MV-4-11 (cell line): ENCODE measurements around the gene CTNNA3.
A peak's percentile ranks its signal among the peaks of the same experiment; 100 is the strongest.

Source experiments
- DNase-seq: peaks from one replicate; lab custom pipeline; 2025; lab: John Stamatoyannopoulos, UW

Gene CTNNA3

DNA sequence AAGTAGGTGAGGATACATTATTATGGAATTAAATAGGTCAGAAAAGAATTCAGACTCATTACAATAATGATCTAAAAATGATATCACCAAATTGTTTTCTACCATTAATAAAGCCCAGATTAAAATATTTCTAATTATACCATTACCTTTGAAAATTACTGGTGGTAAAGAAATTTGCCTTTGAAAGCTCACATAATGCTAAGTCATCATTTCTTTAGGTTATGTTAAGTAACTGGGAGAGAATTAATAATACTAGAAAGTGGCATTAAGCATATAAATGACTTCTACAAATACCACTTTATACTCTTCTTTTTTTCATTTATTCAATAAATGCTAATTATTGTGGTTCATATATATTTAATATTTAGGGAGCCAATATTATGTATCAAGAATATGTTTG lies 1411.4 kb downstream of the CTNNA3 start:
- no peak for DNase-seq

DNA sequence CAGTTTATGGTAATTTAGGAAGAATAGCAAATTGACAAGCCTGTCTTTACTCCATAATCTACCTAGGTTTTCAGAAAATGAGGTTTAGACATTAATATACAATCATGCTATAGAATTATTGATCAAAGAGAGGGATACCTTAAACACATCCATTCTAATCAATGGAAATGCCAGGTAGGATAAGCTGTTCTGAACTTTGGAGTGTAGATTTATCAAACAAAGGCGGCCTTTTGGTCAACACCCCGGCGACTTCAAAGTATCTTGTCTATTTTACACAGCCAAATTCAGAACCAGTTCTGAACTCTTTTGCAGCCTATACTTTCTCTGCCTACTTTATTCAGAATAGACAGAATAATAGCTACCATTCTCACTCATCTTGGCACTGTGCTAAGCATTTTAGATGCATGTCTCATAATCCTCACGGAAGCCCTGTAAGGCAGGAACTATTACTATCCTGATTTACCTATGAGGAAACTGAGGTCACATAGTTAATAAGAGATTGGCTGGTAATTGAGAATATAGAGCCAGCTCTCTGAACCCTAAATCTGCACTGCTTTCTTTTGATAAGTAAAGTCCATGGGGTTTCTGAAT lies 1412.0 kb downstream of the CTNNA3 start:
- no peak for DNase-seq

DNA sequence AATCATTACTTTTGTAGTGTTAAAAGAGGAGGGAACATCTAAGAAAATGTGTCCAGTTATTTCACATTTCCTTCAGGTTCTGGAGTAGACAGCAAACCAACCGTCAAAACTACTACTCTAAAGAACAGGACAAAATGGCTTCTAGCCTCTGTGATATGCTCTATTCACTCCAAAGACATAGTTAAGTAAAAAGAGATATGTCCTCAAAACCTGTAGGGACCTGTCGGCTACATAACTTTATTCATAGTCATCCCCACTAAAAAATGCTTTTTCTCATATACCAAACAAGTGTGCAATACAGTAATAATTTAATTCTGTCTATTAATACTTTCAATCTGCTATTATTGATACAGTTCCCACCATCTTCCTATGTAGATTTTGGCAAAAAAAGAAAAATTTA lies 1412.9 kb downstream of the CTNNA3 start:
- DNase-seq: no peak

DNA sequence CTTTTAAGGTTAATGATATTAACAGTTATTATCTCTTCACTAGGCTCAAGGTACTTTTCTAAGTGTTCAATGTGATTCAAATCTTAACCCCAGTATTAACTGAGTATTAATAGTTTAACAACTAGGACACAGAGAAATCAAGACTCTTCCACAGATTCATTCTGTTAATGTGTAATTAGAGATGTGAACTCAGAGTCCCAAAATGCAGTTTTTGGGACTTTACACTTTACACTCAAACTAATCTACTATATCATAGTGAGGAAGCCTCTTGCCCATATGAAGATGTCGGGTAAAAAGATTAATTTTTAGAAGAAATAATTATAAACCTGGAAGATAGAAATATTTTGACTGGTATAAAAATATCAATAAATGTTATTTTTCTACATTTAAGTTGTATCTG lies 1414.7 kb downstream of the CTNNA3 start:
- DNase-seq: no peak

DNA sequence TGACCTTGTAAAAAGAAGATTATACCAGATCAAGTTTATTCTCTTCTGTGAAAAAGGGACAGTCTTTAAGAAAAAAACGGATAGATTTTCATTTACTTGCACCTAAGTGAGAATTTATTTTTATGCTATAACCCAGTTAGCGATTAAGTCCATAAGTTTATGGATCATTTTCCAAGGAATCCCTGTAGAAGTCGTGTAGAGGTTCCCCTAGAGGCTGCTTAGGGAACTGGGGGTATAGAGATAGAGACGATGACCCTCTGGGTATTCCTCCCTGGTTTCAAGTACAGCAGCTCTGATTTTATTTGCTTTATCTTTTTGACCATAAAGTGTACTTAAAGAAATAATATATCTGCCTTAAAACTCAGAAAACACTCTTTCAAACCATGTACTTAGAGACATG lies 1418.5 kb downstream of the CTNNA3 start:
- no peak for DNase-seq

DNA sequence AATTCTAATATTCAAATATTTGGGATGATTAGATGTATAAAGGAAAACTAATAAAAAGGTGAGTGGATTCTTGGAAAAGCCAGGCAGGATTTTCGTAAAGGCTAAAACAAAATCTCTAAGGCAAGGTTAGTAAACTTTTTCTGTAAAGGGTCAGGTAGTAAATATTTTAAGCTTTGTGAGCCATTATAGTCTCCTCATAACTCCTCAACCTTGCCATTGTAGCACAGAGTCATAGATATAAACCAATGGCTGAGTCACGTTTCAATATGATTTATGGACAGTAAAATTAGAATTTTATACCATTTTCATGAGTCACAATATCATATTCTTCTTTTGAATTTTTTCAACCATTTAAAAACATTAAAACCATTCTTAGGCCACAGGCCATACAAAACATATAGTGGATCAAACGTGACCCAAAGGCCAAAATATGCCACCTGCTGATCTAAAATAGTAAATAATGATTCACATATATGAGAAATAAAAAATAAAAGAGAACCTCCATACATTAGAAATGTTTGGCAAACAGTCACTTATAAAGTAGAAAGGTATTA lies 1422.0 kb downstream of the CTNNA3 start:
- DNase-seq: no peak

DNA sequence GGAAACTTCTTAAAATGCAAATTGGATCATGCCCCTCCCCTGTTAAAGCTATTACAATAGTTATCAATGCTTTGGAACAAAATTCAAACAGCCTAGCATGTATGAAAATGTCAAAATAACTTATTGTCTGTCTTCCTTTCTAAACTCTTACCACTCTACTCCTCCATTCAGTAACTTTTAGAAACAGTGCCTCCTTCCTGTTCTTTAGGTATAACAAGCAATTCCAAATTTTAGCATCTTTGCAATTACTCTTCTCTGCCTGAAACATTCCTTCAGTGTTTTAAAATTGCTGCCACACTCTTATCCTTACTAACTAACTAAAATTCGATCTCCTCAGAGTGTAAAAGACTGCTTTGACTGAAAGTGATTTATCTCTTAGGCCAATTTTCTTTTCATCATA lies 1430.6 kb downstream of the CTNNA3 start:
- no peak for DNase-seq

DNA sequence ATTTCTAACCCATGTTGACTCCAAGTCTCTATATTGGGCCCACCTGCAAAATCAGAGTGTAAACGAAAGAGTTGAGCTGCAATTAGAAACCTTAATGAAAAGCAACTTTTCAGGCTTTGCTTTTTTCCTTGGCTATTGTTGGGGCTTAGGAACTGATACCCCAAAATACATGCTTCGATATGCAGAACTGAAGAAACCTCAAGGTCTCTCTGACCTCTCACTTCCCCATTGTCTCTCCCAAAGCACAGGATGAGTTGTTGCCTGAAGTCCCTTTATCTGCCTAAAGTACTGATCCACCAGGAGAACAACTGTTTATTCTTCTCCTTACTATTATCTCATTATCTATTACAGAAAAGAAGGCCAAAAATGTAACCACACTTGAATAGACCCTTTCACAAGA lies 1436.2 kb downstream of the CTNNA3 start:
- DNase-seq: peak; percentile 75

DNA sequence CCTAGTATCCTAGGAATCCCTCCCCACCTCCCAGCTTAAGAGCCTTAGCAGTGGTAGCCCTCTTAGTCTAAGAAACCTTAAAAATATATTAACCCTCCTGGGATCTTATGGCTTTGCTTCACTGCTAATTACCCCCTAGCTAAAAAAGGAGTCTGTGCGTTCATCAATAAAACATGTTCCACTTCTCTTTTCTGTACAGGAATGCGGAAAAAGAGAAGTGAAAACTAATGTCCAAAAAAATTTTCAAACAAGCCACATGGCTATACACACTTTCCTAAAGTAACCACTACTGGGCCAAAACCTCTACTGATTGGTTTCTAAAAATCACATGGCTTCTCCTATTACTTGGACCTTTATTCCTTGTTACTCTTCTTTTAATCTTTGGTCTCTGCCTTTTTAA lies 1437.3 kb downstream of the CTNNA3 start:
- DNase-seq: peak; percentile 91

DNA sequence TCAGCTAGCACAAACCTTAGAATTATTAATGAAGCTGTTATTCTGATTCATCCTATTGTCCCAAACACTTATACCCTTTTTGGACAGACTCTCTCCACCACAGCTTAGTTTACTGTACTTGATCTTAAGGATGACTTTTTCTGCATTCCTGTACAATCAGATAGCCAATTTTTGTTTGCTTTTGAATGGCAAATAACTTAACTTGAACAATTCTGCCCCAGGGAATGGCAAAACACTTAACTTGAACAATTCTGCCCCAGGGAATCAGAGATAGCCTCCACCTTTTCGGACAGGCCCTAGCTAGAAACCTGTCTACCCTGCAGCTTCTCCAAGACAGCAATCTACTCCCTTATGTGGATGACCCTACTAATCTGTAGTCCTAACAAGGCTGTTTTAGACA lies 1438.2 kb downstream of the CTNNA3 start:
- DNase-seq: no peak

DNA sequence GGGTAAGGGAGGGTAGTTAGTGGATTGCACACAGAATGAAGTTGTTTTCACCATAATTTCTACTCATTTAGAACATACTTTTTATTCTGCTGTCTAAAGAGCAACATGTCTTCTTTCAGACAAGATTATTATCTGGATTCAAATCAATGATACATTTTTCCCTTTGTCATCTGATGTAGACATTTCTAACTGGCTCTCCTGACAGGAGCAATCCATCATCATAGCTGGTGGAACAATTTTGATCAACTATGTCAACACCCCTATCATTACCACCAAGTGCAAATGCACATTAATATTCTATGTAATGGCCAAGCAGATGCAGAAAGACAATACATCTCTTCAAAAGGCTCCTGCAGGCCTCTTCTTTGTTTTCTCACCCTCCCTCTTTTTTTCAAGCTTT lies 1443.0 kb downstream of the CTNNA3 start:
- DNase-seq: no peak

DNA sequence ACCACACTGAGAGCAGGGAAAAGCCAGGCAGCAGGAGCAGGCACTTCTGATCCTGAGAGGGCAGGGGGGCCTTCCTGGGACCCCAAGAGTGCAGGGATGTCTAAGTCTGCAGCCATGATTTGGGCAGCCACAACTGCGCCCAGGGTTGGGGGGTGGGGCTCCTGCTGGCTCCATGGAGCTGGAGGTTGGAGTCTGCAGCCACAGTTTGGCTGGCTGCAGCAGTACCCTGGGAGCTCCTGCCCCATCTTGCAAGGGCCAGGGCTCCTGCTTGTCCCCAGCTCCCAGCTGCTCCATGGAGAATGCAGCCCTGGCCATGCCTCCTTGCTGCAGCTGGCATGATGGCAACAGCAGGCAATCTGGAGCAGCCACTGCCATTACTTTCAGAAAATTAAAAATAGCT lies 1449.8 kb downstream of the CTNNA3 start:
- no peak for DNase-seq

DNA sequence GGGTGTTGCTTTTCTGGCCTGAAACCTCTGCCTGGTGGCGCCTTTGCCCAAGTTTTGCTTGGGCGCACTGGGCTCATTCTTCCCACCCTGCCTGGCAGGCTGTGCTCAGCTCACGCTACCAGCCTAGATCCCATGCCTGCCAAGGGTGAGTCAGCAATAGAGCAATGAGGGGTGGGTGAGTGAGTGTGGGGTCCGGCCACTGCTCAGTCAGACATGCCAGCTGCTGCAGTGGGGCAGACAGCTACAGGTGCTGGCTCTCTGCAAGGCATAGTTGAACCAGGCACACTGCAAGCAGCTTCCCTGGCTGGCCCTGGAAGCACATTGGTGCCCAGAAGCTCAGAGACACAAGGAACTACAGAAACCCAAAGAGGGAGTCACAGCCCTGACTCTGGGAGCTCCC lies 1451.0 kb downstream of the CTNNA3 start:
- DNase-seq: no peak

DNA sequence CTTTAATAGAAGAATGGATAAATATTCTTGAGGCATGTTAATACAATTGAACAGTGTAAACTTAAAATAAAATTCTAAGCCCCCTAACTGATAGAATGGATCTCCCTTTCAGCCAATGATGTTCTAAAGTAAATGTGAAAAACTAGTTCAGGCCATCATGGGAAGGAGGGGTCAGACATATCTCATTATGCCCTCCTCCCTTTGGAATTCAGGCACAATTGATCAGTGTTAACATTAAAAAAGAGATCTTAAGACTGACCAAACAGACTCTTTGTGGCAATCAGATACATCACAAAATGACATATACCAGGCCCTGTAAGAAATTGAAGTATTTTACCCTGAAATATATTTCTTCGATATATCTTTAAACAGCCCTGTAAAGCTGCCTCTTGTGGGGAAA lies 1453.1 kb downstream of the CTNNA3 start:
- no peak for DNase-seq

DNA sequence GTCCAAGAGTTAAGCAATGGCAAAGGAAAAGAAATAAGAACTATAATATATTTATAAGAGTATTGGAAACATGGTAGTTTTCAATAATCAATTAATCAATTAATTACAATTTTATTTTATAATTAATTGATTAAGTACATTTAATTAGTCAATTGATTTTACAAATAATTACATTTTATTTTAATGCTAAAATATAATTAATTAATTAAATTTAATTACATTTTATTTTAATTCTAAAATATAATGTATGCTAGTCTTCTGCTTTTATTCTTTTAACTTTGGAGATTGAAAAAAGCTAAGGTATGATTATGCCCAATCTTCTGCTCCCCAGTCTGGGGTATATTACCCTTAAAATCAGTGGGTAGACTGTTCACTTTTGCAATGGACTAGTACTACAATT lies 1456.9 kb downstream of the CTNNA3 start:
- DNase-seq: no peak

DNA sequence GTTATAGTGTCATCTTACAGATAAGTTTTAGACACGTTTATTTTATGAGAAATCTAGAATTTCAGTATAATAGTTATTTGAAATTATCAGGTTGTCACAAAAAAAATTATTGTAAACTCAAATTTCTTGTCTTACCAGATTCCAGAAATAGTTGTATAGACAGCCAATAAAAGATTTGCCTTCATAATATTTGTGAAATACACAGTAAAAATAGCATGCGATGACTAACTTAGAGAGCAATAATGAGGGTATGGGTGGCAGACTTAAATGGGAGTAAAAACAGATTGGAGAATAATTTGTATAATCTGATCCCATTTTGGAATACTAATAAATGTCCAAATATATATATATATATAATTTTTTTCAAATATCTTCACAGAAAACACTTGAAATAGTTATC lies 1457.7 kb downstream of the CTNNA3 start:
- no peak for DNase-seq

DNA sequence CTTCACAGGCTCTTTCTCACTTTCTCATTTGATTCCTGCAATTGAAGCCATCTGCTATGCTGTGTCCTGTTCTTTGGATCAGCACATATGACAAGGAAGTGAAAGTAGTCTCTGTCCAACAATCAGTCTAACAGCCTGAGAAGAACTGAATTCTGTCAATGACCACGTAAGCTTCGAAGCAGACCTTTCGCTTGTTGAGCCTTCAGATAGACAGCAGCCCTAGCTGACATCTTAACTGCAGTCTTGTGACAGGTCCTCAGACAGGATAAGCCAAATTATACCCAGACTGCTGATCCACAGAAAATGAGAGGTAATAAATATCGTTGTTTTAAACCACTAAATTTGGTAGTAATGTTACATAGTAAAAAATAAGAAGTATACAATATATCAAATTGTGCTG lies 1461.1 kb downstream of the CTNNA3 start:
- DNase-seq: peak; percentile 54

DNA sequence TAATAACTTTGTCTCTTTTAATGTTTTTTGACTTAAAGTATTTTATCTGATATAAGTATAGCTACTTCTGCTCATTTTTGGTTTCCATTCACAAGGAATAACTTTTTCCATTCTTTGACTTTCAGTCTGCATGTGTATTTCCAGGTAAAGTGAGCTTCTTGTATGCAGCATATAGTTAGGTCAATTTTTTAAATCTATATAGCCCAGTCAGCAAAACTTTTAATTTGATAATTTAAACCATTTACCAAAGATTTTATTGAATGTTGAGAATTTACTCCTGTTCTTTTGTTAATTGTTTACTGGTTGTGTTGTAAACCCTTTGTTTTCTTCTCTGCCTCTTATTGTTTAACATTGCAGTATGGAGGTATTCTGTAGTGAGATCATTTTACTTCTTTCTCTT lies 1467.1 kb downstream of the CTNNA3 start:
- no peak for DNase-seq

DNA sequence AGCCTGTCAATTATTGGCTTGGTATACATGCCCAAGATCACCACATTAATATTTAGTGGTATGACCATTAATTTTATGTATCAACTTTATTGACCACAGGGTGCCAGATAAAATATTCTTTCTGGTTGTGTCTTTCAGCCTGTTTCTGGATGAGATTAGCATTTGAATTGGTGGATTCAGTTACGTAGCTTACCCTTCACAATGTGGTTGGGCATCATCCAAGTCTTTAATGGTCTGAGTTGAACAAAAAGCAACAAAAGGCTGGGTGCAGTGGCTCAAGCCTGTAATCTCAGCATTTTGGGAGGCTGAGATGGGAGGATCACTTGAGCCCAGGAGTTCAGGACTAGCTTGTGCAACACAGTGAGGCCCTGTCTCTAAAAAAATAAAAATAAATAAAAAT lies 1472.3 kb downstream of the CTNNA3 start:
- no peak for DNase-seq

DNA sequence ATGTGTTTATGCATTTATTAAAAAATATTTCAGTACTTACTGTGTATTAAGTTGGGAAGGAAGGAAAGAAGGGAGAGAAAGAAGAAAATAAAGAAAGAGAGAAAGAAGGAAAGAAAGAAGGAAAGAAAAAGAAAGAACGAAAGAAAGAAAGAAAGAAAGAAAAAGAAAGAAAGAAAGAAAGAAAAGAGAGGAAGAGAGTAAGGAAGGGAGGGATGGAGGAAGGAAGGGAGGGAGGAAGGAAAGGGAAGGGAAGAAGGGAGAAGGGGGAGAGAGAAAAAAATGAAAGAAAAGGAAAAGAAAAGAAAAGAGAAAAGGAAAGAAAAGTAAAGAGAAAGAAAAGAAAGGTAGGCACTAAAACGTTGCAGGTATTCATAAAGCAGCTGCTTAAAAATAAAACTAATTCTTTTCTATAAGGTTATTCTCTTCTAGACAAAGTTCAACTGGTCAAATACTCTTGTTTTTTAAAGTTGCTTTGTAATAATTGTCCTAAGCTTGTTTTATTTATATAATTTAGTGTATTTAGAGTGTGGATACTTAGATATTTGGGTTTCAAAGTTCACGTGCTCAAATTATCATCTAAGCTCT lies 1473.4 kb downstream of the CTNNA3 start:
- DNase-seq: no peak

DNA sequence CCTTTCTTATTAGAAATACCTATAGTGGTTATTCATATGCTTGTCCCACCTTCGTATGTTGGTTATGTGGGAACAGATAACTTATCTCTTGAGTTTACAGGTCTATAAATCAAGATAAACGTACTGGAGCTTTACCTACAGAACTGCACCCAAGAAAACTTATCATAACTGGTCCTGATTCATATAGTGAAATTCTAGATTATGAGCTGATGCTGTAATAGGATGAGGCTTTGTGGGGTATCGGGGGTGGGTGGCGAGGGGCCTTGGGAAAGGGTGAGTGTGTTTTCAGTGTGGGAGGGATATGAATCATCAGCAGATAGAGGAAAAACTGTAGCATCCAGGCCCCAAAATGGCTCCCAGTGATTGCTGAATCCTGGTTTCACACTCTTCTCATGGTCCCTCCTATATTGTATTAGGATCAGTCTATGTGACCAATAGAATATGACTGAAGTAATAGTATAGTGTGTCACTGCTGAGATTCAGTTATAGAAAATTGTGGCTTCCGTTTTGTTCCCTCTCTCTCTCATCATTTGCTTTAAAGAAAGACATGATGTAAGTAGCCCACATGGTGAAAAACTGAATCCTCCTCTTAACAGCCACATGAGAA lies 1476.9 kb downstream of the CTNNA3 start:
- no peak for DNase-seq

DNA sequence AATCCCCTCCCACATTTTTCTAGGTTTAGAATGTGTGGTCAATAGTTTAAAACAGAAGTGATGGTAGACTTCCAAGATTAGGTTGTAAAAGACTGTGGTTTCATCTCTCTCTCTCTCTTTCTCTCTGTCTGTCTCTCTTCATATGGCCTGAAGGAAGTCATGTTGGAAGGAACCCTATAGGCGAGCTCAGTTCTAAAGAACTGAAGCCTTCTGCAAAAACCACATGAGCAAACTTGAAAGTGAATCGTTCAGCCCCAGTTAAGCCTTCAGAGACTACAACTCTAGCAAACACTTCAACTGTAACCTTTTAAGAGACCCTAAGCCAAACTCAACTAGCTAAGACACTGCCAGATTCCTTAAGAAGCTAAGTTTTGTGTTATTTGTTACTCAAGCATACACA lies 1477.7 kb downstream of the CTNNA3 start:
- DNase-seq: peak; percentile 18

DNA sequence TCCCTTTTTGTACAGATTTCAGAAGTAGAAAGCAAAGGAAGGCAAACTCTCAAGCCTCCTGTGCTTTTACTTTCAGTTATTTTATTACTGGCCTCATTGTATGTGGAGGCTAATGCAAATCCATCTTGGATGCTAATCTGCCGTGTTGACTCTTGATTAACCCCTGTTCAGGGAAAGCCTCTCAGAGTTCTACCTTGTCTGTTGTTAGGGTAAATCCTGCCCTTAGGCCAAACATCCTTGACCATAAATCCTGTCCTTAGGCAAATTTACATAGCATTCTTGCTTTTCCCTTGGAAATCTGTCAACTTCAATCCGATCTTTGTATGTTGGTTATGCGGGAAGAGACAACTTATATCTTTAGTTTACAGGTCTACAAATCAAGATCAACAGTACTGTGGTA lies 1480.1 kb downstream of the CTNNA3 start:
- DNase-seq: no peak
